K562 (cell line): ENCODE results near the gene SLAMF6. TPM values are rescaled to one million over a fixed set of nuclear protein-coding genes. Genes with fewer than 3 reads are reported as not detected.

Source experiments
- CTCFL ChIP-seq: IDR thresholded peaks from 2 replicates; pipeline ENCODE4 v1.6.1; 2011; ENCODE audit warnings: borderline replicate concordance, low read depth, mild to moderate bottlenecking, moderate library complexity, low read length; ENCODE audit not compliant: insufficient read depth, poor library complexity, severe bottlenecking
- IFI16 ChIP-seq: fragments of 250-450 bp; sonication (Bioruptor Pico); IDR thresholded peaks from 2 replicates; pipeline ENCODE4 v2.1.2; 2022; ENCODE audit warnings: mild to moderate bottlenecking, inconsistent platforms
- JUND ChIP-seq, 2 experiments: IDR thresholded peaks; 2 replicates in 1 of 2; 3 replicates in 1 of 2; pipeline ENCODE4 v1.6.1; 2011; ENCODE audit warnings: borderline replicate concordance in 2 of 2, low read depth in 2 of 2, low read length in 2 of 2, improper control_type of control experiment in 1 of 2, missing biosample characterization in 1 of 2, missing genetic modification characterization in 1 of 2, missing genetic modification reagents in 1 of 2
- NCOA1 ChIP-seq: fragments of 450-650 bp; IDR thresholded peaks from 2 replicates; pipeline ENCODE4 v1.6.1; 2016; ENCODE audit warnings: low read depth
- PTBP1 ChIP-seq: fragments of 200-400 bp; formaldehyde crosslinking; IDR thresholded peaks from 2 replicates; pipeline ENCODE4 v1.6.1; 2017; ENCODE audit warnings: low read depth, low read length
- ZNF282 ChIP-seq: sonication (generic); formaldehyde crosslinking; IDR thresholded peaks from 2 replicates; pipeline ENCODE4 v1.8.1; 2023; ENCODE audit warnings: missing genetic modification reagents
- ZNF316 ChIP-seq: fragments of 450-650 bp; IDR thresholded peaks from 2 replicates; pipeline ENCODE4 v1.6.1; 2016
- ZNF511 ChIP-seq: sonication (generic); formaldehyde crosslinking; IDR thresholded peaks from 2 replicates; pipeline ENCODE4 v1.8.0; 2022; ENCODE audit warnings: mild to moderate bottlenecking, missing genetic modification reagents
- polyA plus RNA-seq, 8 experiments: library from polyadenylated mRNA; depleted of rRNA in 4 of 8; stranded (reverse) in 5 of 8; unstranded in 3 of 8; fragments of >200 nt; fragmentation: Nextera tagmentation in 2 of 8; fragmentation: Illumina TruSeq in 1 of 8; extraction: Ambion mirVana in 2 of 8; extraction: Trizol in 1 of 8; gene quantifications; 2 replicates each; pipeline versions ENCODE4 v1.2.1 to v1.2.3, GENCODE V29; 2011 to 2014; ENCODE audit warnings: inconsistent platforms in 1 of 8, missing spikeins in 1 of 8
- total RNA-seq, 7 experiments: library from RNA; depleted of rRNA in 6 of 7; stranded (reverse); fragments of >200 nt in 6 of 7; fragmentation: Illumina TruSeq in 2 of 7; extraction: Trizol in 2 of 7; gene quantifications; 2 replicates each; pipeline versions ENCODE4 v1.2.1 to v1.2.3, GENCODE V29; 2011 to 2021; ENCODE audit warnings: low replicate concordance in 1 of 7
- TF ChIP-seq, protein P1 (sequence below): fragments of 450-650 bp; IDR thresholded peaks from 2 replicates; pipeline ENCODE4 v1.6.1; 2018; ENCODE audit not compliant: partially characterized antibody
- TF ChIP-seq, protein P2 (sequence below): fragments of 250-450 bp; sonication (Bioruptor Pico); IDR thresholded peaks from 2 replicates; pipeline ENCODE4 v1.5.0; 2021; ENCODE audit warnings: mild to moderate bottlenecking, borderline replicate concordance
- TF ChIP-seq, protein P3 (sequence below): sonication (generic); formaldehyde crosslinking; IDR thresholded peaks from 2 replicates; pipeline ENCODE4 v1.8.1; 2023; ENCODE audit warnings: missing genetic modification reagents, mild to moderate bottlenecking, borderline replicate concordance

The SLAMF6 gene
- total and polyA plus RNA-seq, 9 of the 15 experiments (the other 6 are each of a cell fraction or from before 2014, with no cell fraction given), result 0.56 to 4.8 (median 1.1) TPM

DNA sequence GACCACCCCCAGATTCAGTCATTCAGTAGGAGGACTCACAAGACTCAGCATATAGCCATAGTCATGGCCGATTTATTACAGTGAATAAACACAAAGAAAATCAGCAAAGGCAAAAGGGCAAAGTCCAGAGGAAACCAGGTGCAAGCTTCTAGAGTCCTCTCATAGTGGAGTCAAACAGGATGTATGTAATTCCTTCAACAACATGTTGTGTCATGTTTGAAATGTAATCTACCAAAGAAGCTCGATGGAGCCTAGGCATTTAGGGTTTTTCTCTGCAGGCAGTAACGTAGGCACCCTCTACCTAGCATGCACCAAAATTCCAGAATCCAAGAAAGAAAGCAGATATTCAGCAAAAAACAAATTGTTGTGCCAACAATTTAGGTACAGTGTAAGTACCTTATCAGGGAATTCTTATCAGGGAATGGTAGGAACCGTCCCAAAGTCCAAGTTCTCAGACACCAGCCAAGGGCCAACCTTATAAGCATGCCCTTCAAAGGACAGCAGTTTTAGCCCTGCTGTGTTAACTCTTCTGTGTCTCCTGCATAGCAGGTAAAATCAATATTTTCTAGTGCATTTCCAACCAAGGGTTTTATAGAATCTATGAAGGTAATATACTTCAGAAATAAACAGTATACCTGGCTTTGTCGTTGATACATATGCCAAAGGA is 16.1 kb upstream of the SLAMF6 start (continued):
- TF ChIP-seq, protein P1, sequence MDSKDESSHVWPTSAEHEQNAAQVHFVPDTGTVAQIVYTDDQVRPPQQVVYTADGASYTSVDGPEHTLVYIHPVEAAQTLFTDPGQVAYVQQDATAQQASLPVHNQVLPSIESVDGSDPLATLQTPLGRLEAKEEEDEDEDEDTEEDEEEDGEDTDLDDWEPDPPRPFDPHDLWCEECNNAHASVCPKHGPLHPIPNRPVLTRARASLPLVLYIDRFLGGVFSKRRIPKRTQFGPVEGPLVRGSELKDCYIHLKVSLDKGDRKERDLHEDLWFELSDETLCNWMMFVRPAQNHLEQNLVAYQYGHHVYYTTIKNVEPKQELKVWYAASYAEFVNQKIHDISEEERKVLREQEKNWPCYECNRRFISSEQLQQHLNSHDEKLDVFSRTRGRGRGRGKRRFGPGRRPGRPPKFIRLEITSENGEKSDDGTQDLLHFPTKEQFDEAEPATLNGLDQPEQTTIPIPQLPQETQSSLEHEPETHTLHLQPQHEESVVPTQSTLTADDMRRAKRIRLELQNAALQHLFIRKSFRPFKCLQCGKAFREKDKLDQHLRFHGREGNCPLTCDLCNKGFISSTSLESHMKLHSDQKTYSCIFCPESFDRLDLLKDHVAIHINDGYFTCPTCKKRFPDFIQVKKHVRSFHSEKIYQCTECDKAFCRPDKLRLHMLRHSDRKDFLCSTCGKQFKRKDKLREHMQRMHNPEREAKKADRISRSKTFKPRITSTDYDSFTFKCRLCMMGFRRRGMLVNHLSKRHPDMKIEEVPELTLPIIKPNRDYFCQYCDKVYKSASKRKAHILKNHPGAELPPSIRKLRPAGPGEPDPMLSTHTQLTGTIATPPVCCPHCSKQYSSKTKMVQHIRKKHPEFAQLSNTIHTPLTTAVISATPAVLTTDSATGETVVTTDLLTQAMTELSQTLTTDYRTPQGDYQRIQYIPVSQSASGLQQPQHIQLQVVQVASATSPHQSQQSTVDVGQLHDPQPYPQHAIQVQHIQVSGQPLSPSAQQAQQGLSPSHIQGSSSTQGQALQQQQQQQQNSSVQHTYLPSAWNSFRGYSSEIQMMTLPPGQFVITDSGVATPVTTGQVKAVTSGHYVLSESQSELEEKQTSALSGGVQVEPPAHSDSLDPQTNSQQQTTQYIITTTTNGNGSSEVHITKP, result no peak
- no peak for TF ChIP-seq PTBP1
- TF ChIP-seq ZNF282 (CRISPR knock-in tag), result no peak
- TF ChIP-seq IFI16 (CRISPR knock-in tag), result no peak
- no peak for TF ChIP-seq CTCFL
- TF ChIP-seq, protein P2, sequence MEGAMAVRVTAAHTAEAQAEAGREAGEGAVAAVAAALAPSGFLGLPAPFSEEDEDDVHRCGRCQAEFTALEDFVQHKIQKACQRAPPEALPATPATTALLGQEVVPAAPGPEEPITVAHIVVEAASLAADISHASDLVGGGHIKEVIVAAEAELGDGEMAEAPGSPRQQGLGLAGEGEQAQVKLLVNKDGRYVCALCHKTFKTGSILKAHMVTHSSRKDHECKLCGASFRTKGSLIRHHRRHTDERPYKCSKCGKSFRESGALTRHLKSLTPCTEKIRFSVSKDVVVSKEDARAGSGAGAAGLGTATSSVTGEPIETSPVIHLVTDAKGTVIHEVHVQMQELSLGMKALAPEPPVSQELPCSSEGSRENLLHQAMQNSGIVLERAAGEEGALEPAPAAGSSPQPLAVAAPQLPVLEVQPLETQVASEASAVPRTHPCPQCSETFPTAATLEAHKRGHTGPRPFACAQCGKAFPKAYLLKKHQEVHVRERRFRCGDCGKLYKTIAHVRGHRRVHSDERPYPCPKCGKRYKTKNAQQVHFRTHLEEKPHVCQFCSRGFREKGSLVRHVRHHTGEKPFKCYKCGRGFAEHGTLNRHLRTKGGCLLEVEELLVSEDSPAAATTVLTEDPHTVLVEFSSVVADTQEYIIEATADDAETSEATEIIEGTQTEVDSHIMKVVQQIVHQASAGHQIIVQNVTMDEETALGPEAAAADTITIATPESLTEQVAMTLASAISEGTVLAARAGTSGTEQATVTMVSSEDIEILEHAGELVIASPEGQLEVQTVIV, result 0 out of 2 replicates have a peak, but pooled peaks have one; percentile 36
- 0 out of 2 replicates have a peak, but pooled peaks have one; percentile 30 for TF ChIP-seq ZNF316
- no peak for TF ChIP-seq ZNF511 (CRISPR knock-in tag)
- TF ChIP-seq JUND (IDR thresholded peaks at IDR 0.05; ENCODE audit: borderline replicate concordance, low read depth, low read length), result no peak
- TF ChIP-seq JUND (tag; IDR thresholded peaks at IDR 0.05; ENCODE audit: borderline replicate concordance, low read depth, low read length), result no peak; the same call in 2 of the 3 replicates
- TF ChIP-seq, protein P3, sequence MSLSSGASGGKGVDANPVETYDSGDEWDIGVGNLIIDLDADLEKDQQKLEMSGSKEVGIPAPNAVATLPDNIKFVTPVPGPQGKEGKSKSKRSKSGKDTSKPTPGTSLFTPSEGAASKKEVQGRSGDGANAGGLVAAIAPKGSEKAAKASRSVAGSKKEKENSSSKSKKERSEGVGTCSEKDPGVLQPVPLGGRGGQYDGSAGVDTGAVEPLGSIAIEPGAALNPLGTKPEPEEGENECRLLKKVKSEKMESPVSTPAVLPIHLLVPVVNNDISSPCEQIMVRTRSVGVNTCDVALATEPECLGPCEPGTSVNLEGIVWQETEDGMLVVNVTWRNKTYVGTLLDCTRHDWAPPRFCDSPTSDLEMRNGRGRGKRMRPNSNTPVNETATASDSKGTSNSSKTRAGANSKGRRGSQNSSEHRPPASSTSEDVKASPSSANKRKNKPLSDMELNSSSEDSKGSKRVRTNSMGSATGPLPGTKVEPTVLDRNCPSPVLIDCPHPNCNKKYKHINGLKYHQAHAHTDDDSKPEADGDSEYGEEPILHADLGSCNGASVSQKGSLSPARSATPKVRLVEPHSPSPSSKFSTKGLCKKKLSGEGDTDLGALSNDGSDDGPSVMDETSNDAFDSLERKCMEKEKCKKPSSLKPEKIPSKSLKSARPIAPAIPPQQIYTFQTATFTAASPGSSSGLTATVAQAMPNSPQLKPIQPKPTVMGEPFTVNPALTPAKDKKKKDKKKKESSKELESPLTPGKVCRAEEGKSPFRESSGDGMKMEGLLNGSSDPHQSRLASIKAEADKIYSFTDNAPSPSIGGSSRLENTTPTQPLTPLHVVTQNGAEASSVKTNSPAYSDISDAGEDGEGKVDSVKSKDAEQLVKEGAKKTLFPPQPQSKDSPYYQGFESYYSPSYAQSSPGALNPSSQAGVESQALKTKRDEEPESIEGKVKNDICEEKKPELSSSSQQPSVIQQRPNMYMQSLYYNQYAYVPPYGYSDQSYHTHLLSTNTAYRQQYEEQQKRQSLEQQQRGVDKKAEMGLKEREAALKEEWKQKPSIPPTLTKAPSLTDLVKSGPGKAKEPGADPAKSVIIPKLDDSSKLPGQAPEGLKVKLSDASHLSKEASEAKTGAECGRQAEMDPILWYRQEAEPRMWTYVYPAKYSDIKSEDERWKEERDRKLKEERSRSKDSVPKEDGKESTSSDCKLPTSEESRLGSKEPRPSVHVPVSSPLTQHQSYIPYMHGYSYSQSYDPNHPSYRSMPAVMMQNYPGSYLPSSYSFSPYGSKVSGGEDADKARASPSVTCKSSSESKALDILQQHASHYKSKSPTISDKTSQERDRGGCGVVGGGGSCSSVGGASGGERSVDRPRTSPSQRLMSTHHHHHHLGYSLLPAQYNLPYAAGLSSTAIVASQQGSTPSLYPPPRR (CRISPR knock-in tag), result no peak
- TF ChIP-seq NCOA1, result no peak
